MCF 10A (cell line): Measurements from ENCODE around the gene AMMECR1. TPM values are rescaled to one million over a fixed set of nuclear protein-coding genes. Genes with fewer than 3 reads are reported as not detected.

ENCODE experiments used
- BruUV-seq: library from RNA; stranded (reverse); fragments of 400-500 nt; replicated peaks from 2 replicates; lab custom pipeline; 2021; lab: Mats Ljungman, UMichigan
- CTCF ChIA-PET: fragments of 300-600 bp; sonication (Branson Sonifier 250); formaldehyde crosslinking; extraction: SDS; loops from one replicate; lab custom pipeline; 2021; ENCODE audit warnings: antibody characterized with exemption, inconsistent platforms; lab: Yijun Ruan, JAX
- POLR2A ChIA-PET: fragments of 300-600, 350-650 bp; sonication (Branson Sonifier 250); formaldehyde crosslinking; extraction: SDS; loops from one replicate; lab custom pipeline; 2020; ENCODE audit warnings: antibody characterized with exemption, inconsistent platforms; lab: Yijun Ruan, JAX
- DNase-seq: peaks from one replicate; pipeline ENCODE4 v3.0.0-alpha.2; 2018; ENCODE audit not compliant: unreplicated experiment
- H3K27ac Mint-ChIP-seq: one replicate; pipeline ENCODE4 v1.8.0; 2022; ENCODE audit warnings: mild to moderate bottlenecking, low read depth, mixed read lengths; ENCODE audit not compliant: unreplicated experiment
- H3K27me3 Mint-ChIP-seq: one replicate; pipeline ENCODE4 v1.8.0; 2022; ENCODE audit warnings: mixed read lengths; ENCODE audit not compliant: insufficient read depth, unreplicated experiment
- H3K36me3 Mint-ChIP-seq: one replicate; pipeline ENCODE4 v1.8.0; 2022; ENCODE audit warnings: mild to moderate bottlenecking, moderate library complexity, mixed read lengths; ENCODE audit not compliant: insufficient read depth, unreplicated experiment
- H3K4me1 Mint-ChIP-seq: one replicate; pipeline ENCODE4 v1.8.0; 2022; ENCODE audit warnings: mixed read lengths; ENCODE audit not compliant: insufficient read depth, unreplicated experiment
- H3K4me3 Mint-ChIP-seq: one replicate; pipeline ENCODE4 v1.8.0; 2022; ENCODE audit warnings: mild to moderate bottlenecking, moderate library complexity, mixed read lengths; ENCODE audit not compliant: unreplicated experiment
- H3K9me3 Mint-ChIP-seq: one replicate; pipeline ENCODE4 v1.8.0; 2022; ENCODE audit warnings: mixed read lengths; ENCODE audit not compliant: unreplicated experiment
- intact Hi-C: fragments of 100-400 bp; cut with micrococcal nuclease; formaldehyde crosslinking; loops from 2 replicates; pipeline ENCODE4 v1.14.1; 2022
- total RNA-seq: library from RNA; stranded (reverse); gene quantifications from 2 replicates; pipeline ENCODE4 v1.2.3, GENCODE V29; 2022
- TF ChIP-seq, protein P1 (sequence below): fragments of 200-600 bp; IDR thresholded peaks from one replicate; pipeline ENCODE4 v1.8.0; 2022; ENCODE audit warnings: antibody characterized with exemption, mild to moderate bottlenecking; ENCODE audit not compliant: unreplicated experiment

AMMECR1 gene
- total RNA-seq, 1 experiment from 2014 or later, result 20.8 TPM

DNA sequence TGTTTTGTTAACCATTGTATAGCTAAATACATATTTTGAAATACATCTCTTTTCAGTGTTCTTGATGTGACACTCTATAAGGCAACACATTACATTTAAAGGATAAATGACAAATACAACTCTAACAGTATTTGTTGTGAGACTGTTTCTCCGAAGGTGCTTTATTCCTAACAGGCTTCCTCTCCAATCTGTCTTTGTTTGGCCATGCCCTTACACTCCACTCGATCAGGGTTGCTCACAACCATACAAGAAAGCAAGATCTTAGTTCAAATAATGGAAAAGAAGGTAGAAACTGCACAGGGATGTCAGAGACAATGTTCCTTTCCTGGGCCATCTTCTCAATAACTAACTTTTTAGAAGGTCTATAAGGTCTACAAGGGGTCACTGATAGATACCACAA, 36.5 kb downstream of the AMMECR1 start:
- Mint-ChIP-seq H3K27me3 (peaks cover 15% of the 10 kb centered on the region), H3K9me3 (no peaks in the 10 kb centered on the region), H3K36me3 (no peaks in the 10 kb centered on the region), H3K27ac (no peak overlapping the region), H3K4me1 (no peaks in the 10 kb centered on the region), H3K4me3 (no peak overlapping the region)
- intact Hi-C loops, result no loop called here
- ChIA-PET CTCF (no interaction called here), POLR2A (interaction anchor here (0.7 kb wide), 2 partner anchors 29 to 42 kb away, joined by 3 read pairs; no protein-coding TSS in a partner anchor)
- DNase-seq, result no peak
- BruUV-seq, result no TSS peak
- TF ChIP-seq, protein P1, sequence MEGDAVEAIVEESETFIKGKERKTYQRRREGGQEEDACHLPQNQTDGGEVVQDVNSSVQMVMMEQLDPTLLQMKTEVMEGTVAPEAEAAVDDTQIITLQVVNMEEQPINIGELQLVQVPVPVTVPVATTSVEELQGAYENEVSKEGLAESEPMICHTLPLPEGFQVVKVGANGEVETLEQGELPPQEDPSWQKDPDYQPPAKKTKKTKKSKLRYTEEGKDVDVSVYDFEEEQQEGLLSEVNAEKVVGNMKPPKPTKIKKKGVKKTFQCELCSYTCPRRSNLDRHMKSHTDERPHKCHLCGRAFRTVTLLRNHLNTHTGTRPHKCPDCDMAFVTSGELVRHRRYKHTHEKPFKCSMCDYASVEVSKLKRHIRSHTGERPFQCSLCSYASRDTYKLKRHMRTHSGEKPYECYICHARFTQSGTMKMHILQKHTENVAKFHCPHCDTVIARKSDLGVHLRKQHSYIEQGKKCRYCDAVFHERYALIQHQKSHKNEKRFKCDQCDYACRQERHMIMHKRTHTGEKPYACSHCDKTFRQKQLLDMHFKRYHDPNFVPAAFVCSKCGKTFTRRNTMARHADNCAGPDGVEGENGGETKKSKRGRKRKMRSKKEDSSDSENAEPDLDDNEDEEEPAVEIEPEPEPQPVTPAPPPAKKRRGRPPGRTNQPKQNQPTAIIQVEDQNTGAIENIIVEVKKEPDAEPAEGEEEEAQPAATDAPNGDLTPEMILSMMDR, result no peak

DNA sequence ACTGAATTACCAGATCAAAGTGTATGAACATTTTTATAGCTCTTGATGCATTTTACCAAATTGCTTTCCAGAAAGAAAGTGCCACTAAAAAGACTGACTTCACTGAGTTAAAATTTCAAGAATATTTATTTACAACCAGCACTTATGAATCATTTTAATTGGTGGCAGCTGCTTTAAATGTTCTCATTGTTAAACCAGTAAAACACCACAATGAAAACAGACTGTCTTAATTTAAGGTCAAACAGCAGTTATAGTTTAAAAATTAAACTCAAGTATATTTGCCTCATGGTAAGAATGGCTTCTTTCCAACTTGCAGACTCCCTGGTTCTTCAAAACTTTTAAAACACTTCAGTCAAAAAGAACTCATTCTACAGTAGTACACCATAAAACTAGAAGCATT, 36.9 kb downstream of the AMMECR1 start:
- no TSS peak for BruUV-seq
- POLR2A ChIA-PET, result no interaction called here
- no peak for DNase-seq
- H3K27me3 Mint-ChIP-seq, result peaks cover 20% of the 10 kb centered on the region
- H3K4me1 Mint-ChIP-seq, result no peaks in the 10 kb centered on the region
- TF ChIP-seq, protein P1, result no peak
- intact Hi-C loops, result no loop called here
- H3K9me3 Mint-ChIP-seq, result peaks cover 3% of the 10 kb centered on the region
- H3K4me3 Mint-ChIP-seq, result no peak overlapping the region
- CTCF ChIA-PET, result interaction anchor here (0.7 kb wide), 1 partner anchor 642 kb away, joined by 3 read pairs; no protein-coding TSS in a partner anchor
- no peak overlapping the region for H3K27ac Mint-ChIP-seq
- H3K36me3 Mint-ChIP-seq, result no peaks in the 10 kb centered on the region

DNA sequence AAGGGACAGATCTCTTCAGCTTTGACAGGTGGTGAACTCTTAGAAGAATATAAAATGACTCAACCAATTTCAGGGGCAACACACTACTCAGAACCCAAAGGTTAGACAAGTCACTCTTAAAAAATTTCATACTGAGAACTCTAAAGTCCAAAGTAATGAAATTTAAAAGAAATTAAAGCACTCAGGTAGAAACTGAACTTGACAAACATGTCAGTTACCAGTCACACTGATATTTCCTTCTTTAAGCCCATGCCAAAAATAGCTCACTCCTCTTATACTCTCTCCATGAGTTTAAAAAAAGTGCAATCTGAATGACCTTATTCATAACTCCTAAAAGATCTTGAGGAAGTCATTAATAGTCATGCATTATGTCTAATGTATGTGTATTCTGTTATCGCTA, 40.3 kb downstream of the AMMECR1 start:
- TF ChIP-seq, protein P1, result no peak
- ChIA-PET CTCF (interaction anchor here (0.6 to 1.9 kb wide), 3 partner anchors 121 to 1113 kb away, joined by 3 to 5 read pairs (median 3); no protein-coding TSS in a partner anchor), POLR2A (interaction anchor here (1.3 to 2.2 kb wide), 2 partner anchors 36 to 40 kb away, joined by 5 to 11 read pairs; partner anchors contain the start of gene AMMECR1)
- Mint-ChIP-seq H3K4me3 (no peak overlapping the region), H3K4me1 (no peaks in the 10 kb centered on the region), H3K27me3 (peaks cover 46% of the 10 kb centered on the region), H3K36me3 (no peaks in the 10 kb centered on the region), H3K27ac (no peak overlapping the region), H3K9me3 (peaks cover 4% of the 10 kb centered on the region)
- intact Hi-C loops, result no loop called here
- BruUV-seq, result no TSS peak
- DNase-seq, result no peak

DNA sequence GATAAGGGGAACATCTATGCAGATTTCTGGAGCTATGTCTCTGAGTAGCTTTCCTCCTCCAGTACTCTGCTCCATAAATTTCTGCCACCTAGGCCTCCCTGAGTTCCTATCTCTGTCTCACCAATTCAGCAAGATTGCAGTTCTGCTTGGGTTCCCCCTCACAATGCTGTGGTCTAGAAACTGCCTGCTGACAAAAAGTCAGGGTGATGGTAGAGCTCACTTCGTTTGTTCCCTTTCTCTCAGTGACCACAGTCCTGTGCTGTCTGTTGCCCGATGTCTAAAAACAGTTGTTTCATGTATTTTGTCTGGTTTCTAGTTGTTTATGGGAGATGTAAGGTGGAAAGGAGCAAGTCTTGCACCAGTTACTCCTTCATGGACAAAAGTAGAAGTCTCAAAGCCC, 41.1 kb downstream of the AMMECR1 start:
- Mint-ChIP-seq H3K9me3 (peaks cover 4% of the 10 kb centered on the region), H3K36me3 (no peaks in the 10 kb centered on the region), H3K27me3 (peaks cover 45% of the 10 kb centered on the region), H3K27ac (no peak overlapping the region), H3K4me1 (no peaks in the 10 kb centered on the region), H3K4me3 (no peak overlapping the region)
- no TSS peak for BruUV-seq
- DNase-seq, result no peak
- POLR2A ChIA-PET, result interaction anchor here (1.3 to 1.5 kb wide), 2 partner anchors 19 to 41 kb away, joined by 4 to 5 read pairs; partner anchors contain the start of gene AMMECR1
- TF ChIP-seq, protein P1, result no peak
- intact Hi-C loops, result no loop called here
- CTCF ChIA-PET, result no interaction called here
